Left lung (tissue), 10 donors: Measurements from ENCODE around the gene IPO8. TPM values are rescaled to one million over a fixed set of nuclear protein-coding genes. Genes with fewer than 3 reads are reported as not detected.

Source experiments
- ATAC-seq: fragments of 200-7000 bp; cut with Tn5 transposase; one replicate; pipeline ENCODE4 v1.9.1; 2020; ENCODE audit warnings: moderate library complexity
- DNase-seq, 4 donors: peaks; one replicate each; pipeline ENCODE4 v3.0.0-alpha.2; 2013 to 2020
- H3K27ac ChIP-seq, 2 donors: fragments of 200-600 bp; sonication (generic) in 1 of 2; one replicate each; pipeline versions ENCODE4 v1.5.0 to v1.8.0; 2020 to 2021
- H3K27me3 ChIP-seq, 2 donors: fragments of 200-600 bp; sonication (generic) in 1 of 2; one replicate each; pipeline versions ENCODE4 v1.5.0 to v1.8.0; 2020 to 2021
- H3K36me3 ChIP-seq, 2 donors: fragments of 200-600 bp; sonication (generic) in 1 of 2; one replicate each; pipeline versions ENCODE4 v1.5.0 to v1.8.0; 2020 to 2021
- H3K4me1 ChIP-seq, 2 donors: fragments of 200-600 bp; one replicate each; pipeline ENCODE4 v1.8.0; 2021
- H3K4me3 ChIP-seq, 2 donors: fragments of 200-600 bp; sonication (generic) in 1 of 2; one replicate each; pipeline versions ENCODE4 v1.5.0 to v1.8.0; 2020 to 2021; ENCODE audit warnings: mild to moderate bottlenecking in 1 of 2
- H3K9me3 ChIP-seq, 2 donors: fragments of 200-600 bp; sonication (generic) in 1 of 2; one replicate each; pipeline versions ENCODE4 v1.5.0 to v1.8.0; 2020 to 2021
- CTCF ChIP-seq, 2 donors: fragments of 200-600 bp; sonication (generic) in 1 of 2; IDR thresholded peaks; one replicate each; pipeline versions ENCODE4 v1.5.0 to v1.8.0; 2021; ENCODE audit warnings: antibody characterized with exemption in 2 of 2
- intact Hi-C, 2 donors: fragments of 100-400 bp; cut with DNase I; formaldehyde crosslinking; loops; one replicate each; pipeline versions ENCODE4 v1.11.2 to v1.14.2; 2022
- polyA plus RNA-seq, 6 donors: library from polyadenylated mRNA; unstranded; fragments of 120-200 nt; gene quantifications; one replicate each; pipeline ENCODE4 v1.2.1, GENCODE V29; 2013; ENCODE audit not compliant: insufficient read length in 6 of 6
- total RNA-seq, 2 donors: library from RNA; stranded (reverse); fragmentation: NEBNext Ultra II Directional; extraction: Animal tissue kit (Norgen Biotek cat#: 25700); gene quantifications; one replicate each; pipeline ENCODE4 v1.2.1, GENCODE V29; 2021
- donor health status: DM: no; HTN: yes; CAD: no.
- donor health status: DM: no; HTN: no; CAD: no.

Gene IPO8
- total and polyA plus RNA-seq, 8 donors, result 45.6 to 53.6 (median 49.8) TPM

- DNase-seq (no peak), ATAC-seq (no peak)
- Histone ChIP-seq H3K27ac (no peak overlapping the region), H3K36me3 (peaks cover 0 to 24% of the 10 kb centered on the region in 2 donors), H3K4me1 (no peaks in the 10 kb centered on the region), H3K4me3 (no peak overlapping the region), H3K27me3 (no peaks in the 10 kb centered on the region), H3K9me3 (no peaks in the 10 kb centered on the region)
- intact Hi-C loops, result no loop called here
- TF ChIP-seq CTCF (IDR thresholded peaks at IDR 0.05), result no peak
Measured at GRCh38 chr12:30719060-30719459, 23.4 kb upstream of the IPO8 start.

DNA sequence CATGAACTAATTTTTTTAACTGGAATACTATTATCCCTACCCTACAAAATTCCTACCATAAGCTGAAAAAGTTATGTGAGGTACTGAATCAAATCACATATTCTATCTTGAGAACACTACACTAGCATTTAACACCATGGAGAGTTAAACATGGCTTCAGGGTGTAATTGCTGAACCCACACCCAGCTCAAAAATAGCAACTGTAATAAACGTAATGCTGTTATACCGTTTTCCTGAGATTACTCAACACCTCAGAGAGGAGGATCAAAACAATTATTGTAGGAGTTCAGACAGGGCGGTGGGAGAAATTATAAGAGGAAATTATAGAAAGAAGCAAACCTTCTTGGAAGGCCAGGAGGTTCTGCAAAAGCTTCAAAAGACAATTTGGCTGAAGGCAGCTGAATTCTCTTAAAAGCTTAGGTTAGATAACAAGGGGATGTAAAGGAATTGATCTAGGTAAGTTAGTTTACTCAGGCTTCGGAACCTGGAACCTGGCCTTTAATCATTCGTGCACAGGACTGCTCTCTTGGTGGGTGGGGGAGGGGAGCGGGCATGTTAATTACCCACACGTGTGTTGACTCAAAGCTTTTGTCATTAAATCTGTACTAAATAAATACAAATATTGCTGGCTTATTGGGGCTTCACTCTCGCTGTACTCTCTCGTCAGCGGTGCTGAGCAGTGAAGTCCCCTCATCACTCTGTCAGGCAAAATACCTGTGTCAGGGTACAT lies 12.1 kb upstream of the IPO8 start:
- ATAC-seq, result no peak
- Histone ChIP-seq H3K4me3 (no peak overlapping the region), H3K9me3 (no peaks in the 10 kb centered on the region), H3K27ac (no peak overlapping the region), H3K36me3 (peaks cover 0 to 11% of the 10 kb centered on the region in 2 donors), H3K4me1 (no peaks in the 10 kb centered on the region), H3K27me3 (no peaks in the 10 kb centered on the region)
- no peak for DNase-seq
- intact Hi-C loops, result no loop called here
- TF ChIP-seq CTCF (IDR thresholded peaks at IDR 0.05), result no peak

GRCh38 chr12:30706476-30706875 lies 10.8 kb upstream of the IPO8 start:
- Histone ChIP-seq H3K27ac (no peak overlapping the region), H3K9me3 (no peaks in the 10 kb centered on the region), H3K36me3 (peaks cover 0 to 11% of the 10 kb centered on the region in 2 donors), H3K27me3 (no peaks in the 10 kb centered on the region), H3K4me3 (no peak overlapping the region), H3K4me1 (no peaks in the 10 kb centered on the region)
- no peak for TF ChIP-seq CTCF (IDR thresholded peaks at IDR 0.05)
- ATAC-seq (no peak), DNase-seq (no peak)
- intact Hi-C loops, result no loop called here

GRCh38 chr12:30701056-30701455 lies 5.4 kb upstream of the IPO8 start:
- no peaks in the 10 kb centered on the region for H3K36me3 ChIP-seq
- no peaks in the 10 kb centered on the region for H3K9me3 ChIP-seq
- H3K4me3 ChIP-seq, result no peak overlapping the region
- intact Hi-C loops, result no loop called here
- H3K27ac ChIP-seq, result no peak overlapping the region
- peaks cover 0 to 4% of the 10 kb centered on the region in 2 donors for H3K4me1 ChIP-seq
- H3K27me3 ChIP-seq, result no peaks in the 10 kb centered on the region
- ATAC-seq (no peak), DNase-seq (no peak)
- TF ChIP-seq CTCF (IDR thresholded peaks at IDR 0.05), result no peak

DNA sequence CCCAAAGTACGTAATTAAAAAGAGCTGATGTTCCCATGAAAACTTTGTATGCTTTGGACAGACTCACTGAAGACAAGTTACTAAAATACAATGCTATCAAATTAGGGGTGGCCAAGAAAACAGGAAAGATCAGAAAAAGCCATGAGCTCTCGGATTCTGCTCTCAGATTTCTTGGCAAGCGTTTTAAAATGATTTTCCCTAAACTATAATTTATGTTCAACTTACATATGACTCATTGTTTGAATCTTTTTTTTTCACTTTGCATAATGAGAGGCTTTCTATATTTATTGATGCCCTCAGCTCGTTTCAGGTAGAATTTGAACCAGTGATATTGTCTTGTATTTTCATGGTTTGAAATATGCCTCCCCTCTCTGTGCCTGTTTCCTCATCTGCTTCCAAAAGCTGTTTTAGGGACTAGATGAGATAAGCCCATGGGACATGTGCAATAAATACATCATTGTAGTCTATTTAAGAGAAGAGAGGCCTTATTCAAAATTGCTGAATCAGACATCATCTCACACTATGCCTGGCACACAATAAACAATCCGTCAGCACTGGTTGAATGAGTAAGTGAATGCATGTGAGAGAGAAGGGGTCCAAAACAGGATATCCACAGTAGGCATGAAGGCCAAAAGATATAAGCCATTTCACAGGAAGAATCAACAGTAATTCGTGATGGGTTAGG lies 4.7 kb upstream of the IPO8 start:
- no peak for TF ChIP-seq CTCF (IDR thresholded peaks at IDR 0.05)
- H3K27me3 ChIP-seq, result no peaks in the 10 kb centered on the region
- no peaks in the 10 kb centered on the region for H3K9me3 ChIP-seq
- H3K4me3 ChIP-seq, result no peak overlapping the region
- H3K27ac ChIP-seq, result no peak overlapping the region
- peaks cover 0 to 5% of the 10 kb centered on the region in 2 donors for H3K4me1 ChIP-seq
- no peaks in the 10 kb centered on the region for H3K36me3 ChIP-seq
- intact Hi-C loops, result no loop called here
- DNase-seq (no peak), ATAC-seq (no peak)
